ENCODE data around the gene SH3RF3. TPM values are rescaled to one million over a fixed set of nuclear protein-coding genes. Genes with fewer than 3 reads are reported as not detected.

Gene SH3RF3
- total RNA-seq, 4 donors from 2014 or later, result 2.8 to 5.7 (median 3.0) TPM

DNA sequence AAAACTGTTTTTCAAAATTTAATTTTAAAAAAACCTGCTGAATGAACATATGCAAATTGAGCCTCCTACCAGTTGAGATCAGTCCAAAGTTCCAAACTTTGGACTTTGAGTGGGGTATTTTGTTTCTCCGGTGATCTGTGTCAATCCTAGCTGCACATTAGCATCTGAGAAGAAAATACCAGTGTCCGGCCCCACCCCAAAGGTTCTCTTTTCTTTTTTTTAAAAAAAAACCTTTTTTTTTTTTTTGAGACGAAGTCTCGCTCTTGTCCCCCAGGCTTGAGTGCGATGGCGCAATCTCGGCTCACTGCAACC, 393.0 kb downstream of the SH3RF3 start:
- intact Hi-C loops (cut with DNase I; ENCODE audit: low total_unique reads), result no loop called here
- no peaks in the 10 kb centered on the region for H3K36me3 ChIP-seq
- H3K27me3 ChIP-seq, result no peaks in the 10 kb centered on the region
- ATAC-seq (no peak), DNase-seq (no peak)
- no peaks in the 10 kb centered on the region for H3K9me3 ChIP-seq
- no peaks in the 10 kb centered on the region for H3K4me1 ChIP-seq
- H3K4me3 ChIP-seq, result no peak overlapping the region
- TF ChIP-seq CTCF (IDR thresholded peaks at IDR 0.05 in 4 of 5, conservative IDR thresholded peaks at IDR 0.05 in 1 of 5) (no peak), POLR2A (IDR thresholded peaks at IDR 0.05) (no peak)
- in situ Hi-C loops (cut with MboI; ENCODE audit: low sequenced_read_pairs in 4 of 4), result loop anchor here in 1 of 4 donors (25.0 kb wide), 1 partner anchor 235 kb away; no protein-coding TSS in a partner anchor
- H3K27ac ChIP-seq, result no peak overlapping the region

GRCh38 chr2:109523121-109523520, 394.1 kb downstream of the SH3RF3 start:
- no peaks in the 10 kb centered on the region for H3K4me1 ChIP-seq
- DNase-seq, result no peak
- no peak for ATAC-seq
- intact Hi-C loops (cut with DNase I; ENCODE audit: low total_unique reads), result no loop called here
- H3K27me3 ChIP-seq, result no peaks in the 10 kb centered on the region
- H3K4me3 ChIP-seq, result no peak overlapping the region
- no peaks in the 10 kb centered on the region for H3K9me3 ChIP-seq
- H3K27ac ChIP-seq, result no peak overlapping the region
- in situ Hi-C loops (cut with MboI; ENCODE audit: low sequenced_read_pairs in 4 of 4), result loop anchor here in 1 of 4 donors (25.0 kb wide), 1 partner anchor 236 kb away; no protein-coding TSS in a partner anchor
- no peak for TF ChIP-seq POLR2A (IDR thresholded peaks at IDR 0.05)
- no peaks in the 10 kb centered on the region for H3K36me3 ChIP-seq

- Histone ChIP-seq H3K27ac (no peak overlapping the region), H3K4me1 (no peaks in the 10 kb centered on the region), H3K9me3 (no peaks in the 10 kb centered on the region), H3K27me3 (no peaks in the 10 kb centered on the region), H3K4me3 (no peak overlapping the region), H3K36me3 (no peaks in the 10 kb centered on the region)
- DNase-seq (peak in 1 of 2 donors; percentile 6), ATAC-seq (no peak)
- no peak for TF ChIP-seq CTCF (IDR thresholded peaks at IDR 0.05 in 4 of 5, conservative IDR thresholded peaks at IDR 0.05 in 1 of 5)
- TF ChIP-seq POLR2A (IDR thresholded peaks at IDR 0.05), result no peak
- intact Hi-C loops (cut with DNase I; ENCODE audit: low total_unique reads) (no loop called here), in situ Hi-C loops (cut with MboI; ENCODE audit: low sequenced_read_pairs in 4 of 4) (loop anchor here in 1 of 4 donors (25.0 kb wide), 1 partner anchor 236 kb away; no protein-coding TSS in a partner anchor)
Measured at GRCh38 chr2:109523536-109524361, 394.7 kb downstream of the SH3RF3 start.

DNA sequence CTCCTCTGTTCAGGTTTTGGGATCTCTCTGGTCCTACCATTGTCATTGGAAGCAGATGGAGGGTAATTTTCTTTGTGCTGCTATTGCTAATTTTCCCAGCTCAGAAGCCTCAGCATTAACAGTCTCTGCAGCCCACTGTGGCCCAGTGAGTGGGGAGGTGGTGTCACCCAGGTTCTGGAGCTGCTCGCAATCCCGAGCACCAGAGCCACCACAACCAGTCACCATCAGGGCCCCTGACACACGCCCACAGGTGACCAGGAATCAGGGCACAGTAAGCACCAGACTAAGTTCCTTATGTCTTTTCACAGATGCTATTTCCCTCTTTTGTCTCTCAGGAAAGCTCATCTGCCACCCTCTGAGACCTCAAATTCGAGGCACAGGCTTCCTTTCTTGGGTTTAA, 396.8 kb downstream of the SH3RF3 start:
- no peak for ATAC-seq
- TF ChIP-seq CTCF (IDR thresholded peaks at IDR 0.05 in 4 of 5, conservative IDR thresholded peaks at IDR 0.05 in 1 of 5) (no peak), POLR2A (IDR thresholded peaks at IDR 0.05) (no peak)
- H3K27ac ChIP-seq, result no peak overlapping the region
- intact Hi-C loops (cut with DNase I; ENCODE audit: low total_unique reads), result no loop called here
- DNase-seq, result peak in 1 of 2 donors; percentile 3
- no peak overlapping the region for H3K4me3 ChIP-seq
- no peaks in the 10 kb centered on the region for H3K27me3 ChIP-seq
- H3K36me3 ChIP-seq, result no peaks in the 10 kb centered on the region
- H3K9me3 ChIP-seq, result no peaks in the 10 kb centered on the region
- H3K4me1 ChIP-seq, result no peaks in the 10 kb centered on the region
- in situ Hi-C loops (cut with MboI; ENCODE audit: low sequenced_read_pairs in 4 of 4), result no loop called here

DNA sequence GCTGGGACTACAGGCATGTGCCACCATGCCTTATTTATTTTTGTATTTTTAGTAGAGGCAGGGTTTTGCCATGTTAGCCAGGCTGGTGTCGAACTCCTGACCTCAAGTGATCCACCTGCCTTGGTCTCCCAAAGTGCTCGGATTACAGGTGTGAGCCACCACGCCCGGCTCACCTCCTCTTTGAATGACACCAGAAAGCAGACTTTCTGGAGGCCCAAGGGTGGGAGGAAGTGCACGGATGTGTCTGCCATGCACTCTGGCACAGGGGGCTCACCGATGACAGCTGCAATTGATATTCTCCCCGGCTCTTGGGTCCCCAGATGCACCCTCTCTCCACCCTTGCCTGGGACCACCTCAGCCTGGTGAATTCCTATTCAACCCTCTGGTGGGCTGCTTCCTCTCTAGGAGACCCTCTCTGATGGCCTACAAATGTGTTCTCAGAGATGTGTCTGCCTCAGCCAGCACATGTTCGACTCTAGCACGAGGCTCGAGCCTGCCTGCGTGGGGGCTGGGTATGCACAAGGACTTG, 397.5 kb downstream of the SH3RF3 start:
- intact Hi-C loops (cut with DNase I; ENCODE audit: low total_unique reads) (no loop called here), in situ Hi-C loops (cut with MboI; ENCODE audit: low sequenced_read_pairs in 4 of 4) (no loop called here)
- TF ChIP-seq POLR2A (IDR thresholded peaks at IDR 0.05), result no peak
- no peak for TF ChIP-seq CTCF (IDR thresholded peaks at IDR 0.05 in 4 of 5, conservative IDR thresholded peaks at IDR 0.05 in 1 of 5)
- DNase-seq (peak in 1 of 2 donors; percentile 4), ATAC-seq (no peak)
- Histone ChIP-seq H3K4me3 (no peak overlapping the region), H3K36me3 (no peaks in the 10 kb centered on the region), H3K27ac (no peak overlapping the region), H3K4me1 (no peaks in the 10 kb centered on the region), H3K9me3 (no peaks in the 10 kb centered on the region), H3K27me3 (no peaks in the 10 kb centered on the region)
